Cardiac muscle cell (in vitro differentiated cells and primary cell): ENCODE results near the gene LLPH. TPM values are rescaled to one million over a fixed set of nuclear protein-coding genes. Genes with fewer than 3 reads are reported as not detected.

Source experiments
- DNase-seq, 2 donors: peaks; one replicate each; pipeline versions ENCODE4 v3.0.0 to v3.0.0-alpha.2; 2010 to 2017; ENCODE audit warnings: low read depth in 1 of 2, low spot score in 1 of 2
- H3K27ac ChIP-seq: fragments of 200-600 bp; sonication (generic); 2 replicates; pipeline ENCODE4 v1.5.1; 2016
- H3K27me3 ChIP-seq: fragments of 200-600 bp; sonication (generic); 2 replicates; pipeline ENCODE4 v1.6.0; 2016; ENCODE audit warnings: control low read depth
- H3K36me3 ChIP-seq: fragments of 200-600 bp; sonication (generic); 2 replicates; pipeline ENCODE4 v1.5.1; 2016; ENCODE audit warnings: control low read depth
- H3K4me1 ChIP-seq: fragments of 200-600 bp; sonication (generic); 2 replicates; pipeline ENCODE4 v1.8.1; 2017; ENCODE audit warnings: low read depth, mild to moderate bottlenecking, mixed run types
- H3K4me3 ChIP-seq: fragments of 200-600 bp; sonication (generic); 2 replicates; pipeline ENCODE4 v1.5.1; 2016; ENCODE audit warnings: mild to moderate bottlenecking
- H3K9me3 ChIP-seq: fragments of 200-600 bp; sonication (generic); 2 replicates; pipeline ENCODE4 v1.5.1; 2017; ENCODE audit warnings: low read depth, mild to moderate bottlenecking, control low read depth
- CTCF ChIP-seq: IDR thresholded peaks from 2 replicates; pipeline ENCODE4 v1.5.1; 2012; ENCODE audit warnings: low read depth, mild to moderate bottlenecking, low read length
- polyA plus RNA-seq: library from polyadenylated mRNA; unstranded; fragments of >200 nt; fragmentation: Nextera tagmentation; extraction: Ambion mirVana; gene quantifications from 2 replicates; pipeline ENCODE4 v1.2.1, GENCODE V29; 2016
- total RNA-seq: library from RNA; depleted of rRNA; stranded (reverse); fragments of >200 nt; gene quantifications from 2 replicates; pipeline ENCODE4 v1.2.3, GENCODE V29; 2016

LLPH gene
- total and polyA plus RNA-seq, 2 experiments from 2014 or later: 3.9 to 41.6 TPM

DNA sequence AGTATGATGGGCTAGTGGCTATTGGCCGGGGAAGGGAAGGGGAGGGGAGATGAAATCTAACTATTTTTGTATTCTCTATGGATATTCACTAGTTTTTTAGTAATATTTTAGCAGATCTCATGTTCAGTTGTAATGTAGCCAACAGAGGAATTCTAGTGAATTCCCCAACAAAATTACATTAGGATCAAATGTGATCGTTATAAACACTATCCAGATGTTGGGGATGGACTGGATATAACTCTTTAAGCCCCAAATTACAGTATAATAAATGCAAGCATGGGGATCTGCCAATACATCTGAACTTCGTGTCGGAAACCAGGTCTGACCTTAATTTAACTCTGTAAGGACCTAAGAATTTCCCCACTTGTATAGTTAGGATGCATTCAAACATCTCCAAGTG is 21.5 kb downstream of the LLPH start:
- no peak for TF ChIP-seq CTCF
- Histone ChIP-seq H3K4me3 (no peak overlapping the region), H3K36me3 (no peaks in the 10 kb centered on the region), H3K27me3 (no peaks in the 10 kb centered on the region), H3K4me1 (no peaks in the 10 kb centered on the region), H3K27ac (no peak overlapping the region), H3K9me3 (no peaks in the 10 kb centered on the region)
- DNase-seq: no peak

- DNase-seq: no peak
- no peaks in the 10 kb centered on the region for H3K4me1 ChIP-seq
- no peaks in the 10 kb centered on the region for H3K9me3 ChIP-seq
- no peak overlapping the region for H3K27ac ChIP-seq
- no peak for TF ChIP-seq CTCF
- H3K27me3 ChIP-seq: no peaks in the 10 kb centered on the region
- no peaks in the 10 kb centered on the region for H3K36me3 ChIP-seq
- H3K4me3 ChIP-seq: no peak overlapping the region
Observed at GRCh38 chr12:66108386-66108785, 22.2 kb downstream of the LLPH start.

- Histone ChIP-seq H3K4me3 (no peak overlapping the region), H3K36me3 (no peaks in the 10 kb centered on the region), H3K9me3 (no peaks in the 10 kb centered on the region), H3K27ac (no peak overlapping the region), H3K4me1 (no peaks in the 10 kb centered on the region), H3K27me3 (no peaks in the 10 kb centered on the region)
- DNase-seq: peak; percentile 87 to 96
- peak; percentile 71 for TF ChIP-seq CTCF
Observed at GRCh38 chr12:66107451-66107915, 23.1 kb downstream of the LLPH start.

DNA sequence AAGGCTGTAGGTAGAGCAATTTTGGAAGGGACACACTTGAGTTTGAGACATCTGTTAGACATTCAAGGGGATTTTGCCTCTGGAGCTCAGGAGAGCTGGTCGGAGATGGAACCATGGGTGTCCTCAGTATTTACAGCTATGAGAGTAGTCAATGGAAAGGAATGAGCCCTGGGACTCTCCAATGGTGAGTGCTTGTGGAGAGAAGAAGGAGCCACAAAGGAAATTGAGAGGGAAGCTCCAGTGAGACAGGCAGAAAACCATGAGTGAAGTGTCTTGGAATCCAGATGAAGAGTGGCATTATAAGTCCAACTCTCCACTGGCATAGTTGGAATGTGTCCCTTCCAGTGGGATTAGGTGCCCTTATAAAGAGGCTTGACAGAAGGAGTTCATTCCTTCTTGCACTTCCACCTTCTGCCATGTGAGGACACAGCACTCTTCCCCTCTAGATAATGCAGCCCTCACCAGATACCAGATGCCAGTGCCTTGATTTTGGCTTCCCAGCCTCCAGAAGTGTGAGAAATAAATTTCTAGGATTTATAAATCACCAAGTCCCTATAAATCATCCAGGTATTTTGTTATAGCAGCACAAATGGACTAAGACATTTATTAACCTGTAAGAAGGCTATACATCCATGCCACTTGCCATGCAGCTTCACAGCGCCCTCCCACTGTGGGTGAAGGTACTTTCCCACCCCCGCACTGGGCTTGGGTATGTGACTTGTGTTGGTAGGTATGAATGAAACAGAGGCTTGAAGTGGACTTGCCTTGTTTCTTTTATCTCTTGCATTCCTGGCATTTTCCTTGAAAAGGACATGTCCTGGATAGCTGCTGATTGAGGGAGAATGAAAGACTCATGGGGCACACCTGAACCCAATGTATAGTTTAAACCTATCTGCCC is 27.3 kb downstream of the LLPH start:
- no peaks in the 10 kb centered on the region for H3K36me3 ChIP-seq
- H3K4me3 ChIP-seq: no peak overlapping the region
- no peak for DNase-seq
- H3K27ac ChIP-seq: no peak overlapping the region
- H3K27me3 ChIP-seq: no peaks in the 10 kb centered on the region
- no peak for TF ChIP-seq CTCF
- H3K9me3 ChIP-seq: no peaks in the 10 kb centered on the region
- no peaks in the 10 kb centered on the region for H3K4me1 ChIP-seq

DNA sequence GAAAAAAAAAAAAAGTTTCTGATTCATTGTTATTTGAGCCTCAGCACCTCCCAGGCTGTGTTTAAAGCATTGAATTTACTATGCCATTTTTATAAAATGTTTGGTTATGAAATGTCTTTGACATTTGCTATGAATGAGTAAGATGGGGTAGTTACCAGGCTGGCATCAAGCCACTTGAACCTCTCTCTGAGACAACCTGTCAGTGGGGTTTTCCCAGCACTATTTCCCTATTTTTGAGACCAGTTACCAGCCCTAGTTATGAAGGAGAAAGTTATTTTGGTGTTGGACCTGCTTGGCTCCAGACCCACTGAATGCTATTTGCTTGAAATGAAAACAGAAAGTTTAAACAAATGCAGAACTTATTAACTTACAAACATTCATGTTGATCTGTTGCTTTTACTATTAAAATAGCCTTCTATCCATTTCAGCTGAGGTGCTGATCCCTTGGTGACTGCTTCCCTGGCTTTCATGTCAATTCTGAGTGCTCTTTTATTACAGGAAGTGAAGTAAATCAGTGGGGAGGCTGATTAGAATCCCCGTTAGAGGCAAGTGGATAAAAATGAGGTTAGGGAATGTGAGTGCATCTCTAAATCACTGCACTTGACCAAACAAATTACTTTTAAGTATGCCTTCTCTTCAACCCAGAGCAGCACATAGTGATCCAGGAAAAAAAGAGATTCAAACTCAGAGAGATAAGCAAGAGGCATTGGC is 37.8 kb downstream of the LLPH start:
- H3K4me1 ChIP-seq: no peaks in the 10 kb centered on the region
- TF ChIP-seq CTCF: no peak
- peak in 1 of 2 donors; percentile 17 for DNase-seq
- no peaks in the 10 kb centered on the region for H3K36me3 ChIP-seq
- H3K27ac ChIP-seq: no peak overlapping the region
- H3K9me3 ChIP-seq: no peaks in the 10 kb centered on the region
- H3K4me3 ChIP-seq: no peak overlapping the region
- H3K27me3 ChIP-seq: no peaks in the 10 kb centered on the region
